HAP-1 (cell line): Measurements from ENCODE around the gene HSF5.
"Not testable (repeated sequence)": the region's sequence is repeated elsewhere in the genome, so short reads cannot be mapped to it uniquely, and the experiment has no call there.

Experiments used
- DNase-seq, 2 experiments: peaks; one replicate each; pipeline ENCODE4 v3.0.0-alpha.2; 2016 to 2020; ENCODE audit warnings: low spot score in 2 of 2
- H3K27me3 ChIP-seq: fragments of 250-450 bp; sonication (Bioruptor Pico); 2 replicates; pipeline ENCODE4 v1.5.1; 2020; ENCODE audit warnings: low read depth, mild to moderate bottlenecking, moderate library complexity
- H3K36me3 ChIP-seq: fragments of 250-450 bp; sonication (Bioruptor Pico); replicated peaks from 2 replicates; pipeline ENCODE4 v1.5.1; 2020; ENCODE audit warnings: mild to moderate bottlenecking
- H3K4me1 ChIP-seq: fragments of 250-450 bp; sonication (Bioruptor Pico); 2 replicates; pipeline ENCODE4 v1.5.1; 2020; ENCODE audit warnings: mild to moderate bottlenecking
- H3K4me3 ChIP-seq: fragments of 250-450 bp; sonication (Bioruptor Pico); 2 replicates; pipeline ENCODE4 v1.5.1; 2020; ENCODE audit warnings: mild to moderate bottlenecking, moderate library complexity
- H3K9me3 ChIP-seq: fragments of 250-450 bp; sonication (Bioruptor Pico); 2 replicates; pipeline ENCODE4 v1.5.1; 2020; ENCODE audit warnings: mild to moderate bottlenecking, moderate library complexity
- in situ Hi-C: fragments of 300-500 bp; cut with MboI; formaldehyde crosslinking; loops from 3 replicates; pipeline ENCODE4 v1.14.3; 2020; ENCODE audit warnings: low sequenced_read_pairs, inconsistent platforms, mixed read lengths

The HSF5 gene

DNA sequence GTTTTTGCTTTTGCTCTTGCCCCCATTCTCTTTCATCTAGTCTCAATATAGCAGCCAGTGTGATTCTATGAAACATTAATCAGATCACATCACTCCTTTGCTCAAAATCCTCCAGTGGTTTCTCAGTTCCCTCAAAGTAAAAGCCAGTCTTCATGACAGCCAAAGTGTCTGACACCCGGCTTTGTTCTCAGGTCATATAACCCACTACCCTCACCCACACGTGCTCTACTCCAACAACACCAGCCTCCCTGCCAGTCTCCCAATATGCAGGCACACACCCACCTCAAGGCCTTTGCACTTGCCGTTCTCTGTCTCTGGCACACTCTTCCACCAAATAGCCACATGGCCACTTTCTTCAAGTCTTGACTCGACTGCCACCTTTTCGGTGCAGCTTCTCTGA is 21.9 kb upstream of the HSF5 start:
- in situ Hi-C loops = no loop called here
- no peak for DNase-seq
- no peaks in the 10 kb centered on the region for H3K9me3 ChIP-seq
- H3K4me3 ChIP-seq = no peak overlapping the region
- H3K36me3 ChIP-seq = peaks cover 67% of the 10 kb centered on the region
- no peaks in the 10 kb centered on the region for H3K27me3 ChIP-seq
- H3K4me1 ChIP-seq = peaks cover 8% of the 10 kb centered on the region

DNA sequence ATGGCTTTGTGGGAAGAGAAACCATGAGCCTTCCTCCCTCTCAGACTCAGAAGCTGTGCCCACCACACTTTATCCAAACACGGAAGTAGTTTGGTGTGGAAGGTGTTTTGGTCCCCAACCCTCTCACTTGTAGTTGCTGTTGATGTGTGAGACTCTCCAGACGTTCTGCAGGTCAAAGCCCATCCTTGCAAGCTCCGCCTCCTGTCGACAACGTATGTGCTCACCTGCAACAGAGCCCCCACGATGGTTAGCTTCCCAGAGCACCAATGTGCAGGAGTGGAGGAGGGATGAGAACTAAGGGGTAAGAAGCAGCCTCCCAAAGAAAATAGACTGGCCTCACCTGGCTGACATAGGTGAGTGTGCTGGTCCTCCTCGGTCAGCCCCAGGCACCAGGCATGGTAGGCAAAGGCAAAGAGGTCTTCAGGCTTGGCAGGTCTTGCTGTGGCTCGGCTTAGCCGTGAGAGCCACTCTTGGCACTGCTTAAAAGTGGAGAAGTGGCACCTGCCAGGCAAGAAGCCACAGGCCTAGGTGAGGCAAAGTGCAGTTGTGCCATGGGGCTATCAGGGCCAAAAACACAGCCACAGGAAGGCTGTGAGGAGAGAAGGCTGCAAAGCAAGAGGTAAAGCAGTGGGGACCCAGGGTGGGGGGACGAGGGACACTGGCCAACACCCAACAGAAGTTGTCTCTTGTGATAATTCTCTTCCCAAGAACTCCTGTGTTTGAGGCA is 20.3 kb upstream of the HSF5 start:
- DNase-seq = no peak
- H3K36me3 ChIP-seq = peaks cover 83% of the 10 kb centered on the region
- in situ Hi-C loops = no loop called here
- no peaks in the 10 kb centered on the region for H3K9me3 ChIP-seq
- H3K27me3 ChIP-seq = no peaks in the 10 kb centered on the region
- peaks cover 4% of the 10 kb centered on the region for H3K4me1 ChIP-seq
- no peak overlapping the region for H3K4me3 ChIP-seq

DNA sequence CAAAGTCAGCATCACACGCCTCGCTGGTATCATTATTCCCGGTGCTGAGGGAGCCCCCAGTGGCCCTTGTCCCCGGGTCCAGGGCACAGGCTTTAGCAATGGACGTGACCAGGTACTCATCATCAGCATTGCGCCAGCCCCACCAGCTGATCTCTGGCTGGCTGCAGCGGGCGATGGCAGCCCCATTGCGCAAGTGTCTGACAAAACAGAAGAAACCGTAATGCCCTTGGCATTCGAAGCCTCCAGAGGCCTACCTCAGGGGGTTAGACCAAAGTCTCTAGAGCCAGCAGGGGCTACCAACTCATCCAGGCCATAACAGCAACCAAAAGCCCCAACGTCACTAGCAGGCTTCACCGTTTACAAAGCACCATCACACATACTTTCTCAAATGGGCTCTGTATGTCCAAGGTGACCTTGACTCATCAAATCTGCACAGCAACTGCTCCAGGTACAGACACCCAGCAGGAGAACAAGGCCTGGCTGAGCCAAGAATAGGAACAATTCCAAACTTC is 19.0 kb upstream of the HSF5 start:
- in situ Hi-C loops = no loop called here
- Histone ChIP-seq H3K27me3 (no peaks in the 10 kb centered on the region), H3K4me1 (no peaks in the 10 kb centered on the region), H3K36me3 (peaks cover 94% of the 10 kb centered on the region), H3K4me3 (no peak overlapping the region), H3K9me3 (no peaks in the 10 kb centered on the region)
- DNase-seq = no peak

DNA sequence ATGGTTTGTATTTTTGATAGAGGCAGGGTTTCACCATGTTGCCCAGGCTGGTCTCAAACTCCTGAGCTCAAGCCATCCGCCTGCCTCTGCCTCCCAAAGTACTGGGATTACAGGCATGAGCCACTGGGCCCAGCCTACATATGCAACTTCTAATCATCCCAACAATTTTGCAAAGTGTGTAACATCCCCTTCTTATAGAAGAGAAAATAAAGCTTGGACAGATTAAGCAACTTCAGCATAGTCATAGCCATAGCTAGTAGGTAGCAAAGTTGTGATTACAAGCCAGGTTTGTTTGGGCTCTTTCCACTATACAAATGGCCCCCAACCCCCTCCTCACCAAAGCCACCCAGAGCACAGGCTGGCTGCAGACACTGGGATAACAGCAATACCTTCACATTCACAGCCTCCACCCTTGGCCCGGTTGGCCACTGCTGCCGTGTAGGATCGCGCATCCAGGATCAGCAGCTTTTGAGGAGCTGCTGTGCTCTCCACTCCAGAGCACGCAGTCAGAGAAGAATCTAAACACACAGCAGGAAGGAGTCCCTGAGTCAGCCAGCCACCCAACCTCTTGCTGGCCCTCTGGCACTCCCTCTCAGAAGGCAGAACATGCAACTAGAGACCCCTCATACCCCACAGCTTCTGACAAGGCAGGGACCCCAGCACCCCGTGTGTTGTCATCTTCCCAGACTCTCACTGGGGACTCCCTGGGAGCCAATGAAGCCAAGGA is 18.3 kb upstream of the HSF5 start:
- no peaks in the 10 kb centered on the region for H3K27me3 ChIP-seq
- no peak overlapping the region for H3K4me3 ChIP-seq
- in situ Hi-C loops = no loop called here
- H3K9me3 ChIP-seq = no peaks in the 10 kb centered on the region
- H3K4me1 ChIP-seq = no peaks in the 10 kb centered on the region
- no peak for DNase-seq
- peaks cover 91% of the 10 kb centered on the region for H3K36me3 ChIP-seq

DNA sequence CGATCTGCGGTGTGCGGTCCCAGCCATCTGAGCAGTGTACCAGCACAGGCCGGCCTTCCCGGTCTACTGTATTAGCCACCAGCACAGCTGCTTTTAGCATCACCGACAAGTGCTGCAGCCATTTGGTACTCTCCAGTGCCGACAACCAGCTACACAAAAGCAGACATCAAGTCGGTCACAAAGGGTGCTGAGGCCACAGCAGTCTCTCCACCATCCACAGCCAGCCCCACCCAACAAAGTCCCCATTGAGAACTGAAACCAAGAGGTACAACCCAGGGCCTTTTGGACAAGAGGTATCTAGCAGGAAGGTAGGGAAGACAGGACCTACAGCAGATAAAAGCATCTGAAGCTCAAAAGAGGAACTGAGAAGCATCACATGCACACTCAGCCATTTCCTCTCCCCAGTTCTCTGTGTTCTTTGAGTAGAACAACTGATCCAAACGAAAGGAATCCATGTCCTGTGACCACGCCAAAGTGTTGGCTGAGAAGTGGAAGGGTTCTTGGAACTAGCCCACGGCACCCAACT is 16.7 kb upstream of the HSF5 start:
- in situ Hi-C loops = no loop called here

DNA sequence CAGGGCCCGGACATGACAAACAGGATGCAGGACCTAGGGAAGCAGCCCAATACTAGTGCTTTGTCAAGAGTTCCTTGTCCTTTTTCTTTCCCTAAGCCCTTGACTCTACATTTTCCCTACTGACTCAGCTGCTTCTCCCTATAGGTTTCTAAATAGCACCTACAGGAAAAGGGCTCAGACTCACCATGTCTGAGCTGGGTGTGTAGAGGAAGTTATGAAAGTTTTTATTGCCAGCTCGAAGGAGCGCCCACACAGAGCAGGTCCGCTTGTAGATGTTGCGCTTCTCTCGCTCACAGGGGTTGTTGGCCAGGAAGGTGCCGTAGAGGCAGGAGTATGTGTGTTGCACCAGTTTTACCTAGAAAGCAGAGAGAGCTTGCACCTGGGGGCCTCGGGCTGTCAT is 15.7 kb upstream of the HSF5 start:
- DNase-seq = no peak
- no peaks in the 10 kb centered on the region for H3K9me3 ChIP-seq
- no peak overlapping the region for H3K4me3 ChIP-seq
- H3K36me3 ChIP-seq = peaks cover 78% of the 10 kb centered on the region
- H3K27me3 ChIP-seq = no peaks in the 10 kb centered on the region
- in situ Hi-C loops = no loop called here
- no peaks in the 10 kb centered on the region for H3K4me1 ChIP-seq

More for the DNA sequence above, 16.7 kb upstream of the HSF5 start:
- no peaks in the 10 kb centered on the region for H3K4me1 ChIP-seq
- no peak for DNase-seq
- H3K36me3 ChIP-seq = peaks cover 87% of the 10 kb centered on the region
- no peaks in the 10 kb centered on the region for H3K9me3 ChIP-seq
- H3K27me3 ChIP-seq = no peaks in the 10 kb centered on the region
- no peak overlapping the region for H3K4me3 ChIP-seq

DNA sequence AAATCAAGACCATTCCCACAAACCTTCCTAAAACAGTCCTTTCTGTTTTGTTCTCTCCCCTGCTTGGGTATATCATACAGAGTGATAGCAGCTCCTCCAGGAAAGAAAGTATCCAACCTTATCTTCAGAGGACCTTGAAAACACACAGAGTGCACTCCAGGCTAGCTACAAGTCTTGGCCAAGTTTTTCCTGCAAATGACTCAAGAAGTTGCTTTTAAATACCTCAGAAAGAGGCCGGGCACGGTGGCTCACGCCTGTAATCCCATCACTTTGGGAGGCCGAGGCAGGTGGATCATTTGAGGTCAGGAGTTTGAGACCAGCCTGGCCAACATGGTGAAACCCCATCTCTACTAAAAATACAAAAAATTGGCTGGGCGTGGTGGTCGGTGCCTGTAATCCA is 14.9 kb upstream of the HSF5 start:
- H3K4me1 ChIP-seq, H3K9me3 ChIP-seq, H3K4me3 ChIP-seq, in situ Hi-C loops, DNase-seq, H3K27me3 ChIP-seq: not testable (repeated sequence)
- H3K36me3 ChIP-seq = peaks cover 71% of the 10 kb centered on the region

DNA sequence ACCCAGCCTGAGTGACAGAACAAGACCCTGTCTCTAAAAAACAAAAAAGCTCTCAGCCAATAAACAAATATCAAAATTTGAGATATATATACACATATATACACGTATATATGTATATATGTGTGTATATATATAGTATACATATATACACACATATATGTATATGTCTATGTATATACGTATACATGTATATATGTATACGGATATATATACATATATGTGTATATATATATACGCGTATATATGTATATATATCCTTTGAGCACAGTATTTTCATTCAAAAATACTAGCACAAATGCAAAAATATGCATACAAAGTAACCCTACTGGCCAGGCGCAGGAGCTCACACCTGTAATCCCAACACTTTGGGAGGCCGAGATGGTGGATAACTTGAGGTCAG is 13.2 kb upstream of the HSF5 start:
- Histone ChIP-seq H3K9me3 (no peaks in the 10 kb centered on the region), H3K36me3 (peaks cover 68% of the 10 kb centered on the region), H3K4me3 (no peak overlapping the region), H3K27me3 (no peaks in the 10 kb centered on the region), H3K4me1 (no peaks in the 10 kb centered on the region)
- no peak for DNase-seq
- in situ Hi-C loops = no loop called here

DNA sequence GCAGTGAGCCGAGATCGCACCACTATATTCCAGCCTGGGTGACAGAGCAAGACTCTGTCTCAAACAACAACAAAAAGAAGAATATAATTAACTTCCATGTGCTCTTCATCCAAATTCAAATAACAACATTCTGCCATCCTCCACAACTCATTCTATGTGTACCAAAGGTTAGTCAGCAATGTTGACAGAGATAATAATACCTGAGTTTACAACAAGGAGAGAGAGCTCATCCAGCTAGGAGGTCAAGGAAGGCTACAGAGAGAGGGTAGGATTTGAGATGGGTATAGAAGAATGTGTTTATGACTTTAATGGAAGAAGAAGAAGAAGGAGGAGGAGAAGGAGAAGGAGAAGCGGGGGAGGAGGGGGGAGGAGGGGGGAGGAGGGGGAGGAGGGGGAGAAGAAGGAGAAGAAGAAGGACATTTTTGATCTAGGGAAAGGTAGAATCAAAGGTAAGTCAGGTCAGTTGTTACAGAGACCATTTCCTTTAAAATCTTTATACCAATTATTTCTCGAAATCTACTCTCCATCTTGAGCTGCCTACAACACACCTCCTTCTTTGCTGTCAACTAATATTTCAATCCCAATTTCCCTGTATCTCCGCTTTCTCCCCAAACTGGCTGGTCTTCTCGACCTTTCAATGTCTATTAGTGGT is 10.1 kb upstream of the HSF5 start:
- no peaks in the 10 kb centered on the region for H3K4me1 ChIP-seq
- no peak for DNase-seq
- H3K9me3 ChIP-seq = no peaks in the 10 kb centered on the region
- in situ Hi-C loops = no loop called here
- no peak overlapping the region for H3K4me3 ChIP-seq
- peaks cover 63% of the 10 kb centered on the region for H3K36me3 ChIP-seq
- H3K27me3 ChIP-seq = no peaks in the 10 kb centered on the region

DNA sequence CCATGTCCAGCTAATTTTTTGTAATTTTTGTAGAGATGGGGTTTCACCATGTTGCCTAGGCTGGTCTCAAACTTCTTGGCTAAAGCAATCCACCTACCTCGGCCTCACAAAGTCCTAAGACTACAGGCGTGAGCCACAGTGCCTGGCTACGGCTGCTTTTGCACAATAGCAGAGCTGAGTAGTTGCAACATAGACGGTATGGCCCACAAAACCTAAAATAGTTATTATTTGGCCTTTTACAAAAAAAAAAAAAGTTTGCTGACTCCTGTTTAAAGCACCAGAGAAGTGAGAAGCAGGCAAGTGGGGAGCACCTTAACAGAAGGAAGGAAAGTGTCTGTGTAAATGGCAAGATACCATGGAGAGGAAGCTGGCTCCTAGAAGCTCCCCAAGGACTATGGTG is 5.3 kb upstream of the HSF5 start:
- H3K27me3 ChIP-seq = no peaks in the 10 kb centered on the region
- no peaks in the 10 kb centered on the region for H3K4me1 ChIP-seq
- peaks cover 78% of the 10 kb centered on the region for H3K36me3 ChIP-seq
- in situ Hi-C loops = no loop called here
- no peaks in the 10 kb centered on the region for H3K9me3 ChIP-seq
- no peak overlapping the region for H3K4me3 ChIP-seq
- no peak for DNase-seq

DNA sequence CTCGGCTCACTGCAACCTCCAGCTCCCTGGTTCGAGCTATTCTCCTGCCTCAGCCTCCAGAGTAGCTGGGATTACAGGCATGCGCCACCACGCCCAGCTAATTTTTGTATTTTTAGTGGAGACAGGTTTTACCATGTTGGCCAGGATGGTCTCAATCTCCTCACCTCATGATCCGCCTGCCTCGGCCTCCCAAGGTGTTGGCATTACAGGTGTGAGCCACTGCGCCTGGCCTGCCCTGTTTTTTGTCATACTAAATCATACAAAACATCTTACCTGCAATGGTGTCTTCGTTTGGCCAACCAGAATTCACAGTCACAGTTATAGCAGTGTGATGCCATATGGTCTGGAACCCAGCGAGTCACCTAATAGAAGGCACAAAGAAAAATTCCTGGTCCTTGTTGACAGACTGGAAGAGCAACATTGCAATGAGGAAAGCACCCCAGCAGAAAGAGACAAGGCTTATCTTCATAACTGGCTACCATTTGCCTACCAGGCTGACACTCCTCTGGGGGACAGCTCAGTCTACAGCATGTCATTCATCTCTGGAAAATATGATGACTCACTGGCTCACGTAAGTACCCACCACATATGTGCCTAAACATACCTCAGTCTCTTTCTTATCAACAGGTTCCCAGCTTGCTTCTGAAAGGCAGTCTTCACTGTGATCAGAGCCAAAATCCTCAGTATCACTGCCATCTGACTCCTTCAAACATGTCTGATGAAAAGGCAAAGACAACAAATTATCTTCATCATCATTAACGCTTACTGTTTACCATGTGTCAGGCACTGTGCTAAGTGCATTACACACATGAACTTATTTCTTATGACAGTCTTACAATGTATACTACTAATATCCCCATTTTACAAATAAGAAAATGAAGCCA is 4.3 kb upstream of the HSF5 start:
- Histone ChIP-seq H3K9me3 (no peaks in the 10 kb centered on the region), H3K4me3 (no peak overlapping the region), H3K4me1 (no peaks in the 10 kb centered on the region), H3K27me3 (no peaks in the 10 kb centered on the region), H3K36me3 (peaks cover 71% of the 10 kb centered on the region)
- no peak for DNase-seq
- in situ Hi-C loops = no loop called here

DNA sequence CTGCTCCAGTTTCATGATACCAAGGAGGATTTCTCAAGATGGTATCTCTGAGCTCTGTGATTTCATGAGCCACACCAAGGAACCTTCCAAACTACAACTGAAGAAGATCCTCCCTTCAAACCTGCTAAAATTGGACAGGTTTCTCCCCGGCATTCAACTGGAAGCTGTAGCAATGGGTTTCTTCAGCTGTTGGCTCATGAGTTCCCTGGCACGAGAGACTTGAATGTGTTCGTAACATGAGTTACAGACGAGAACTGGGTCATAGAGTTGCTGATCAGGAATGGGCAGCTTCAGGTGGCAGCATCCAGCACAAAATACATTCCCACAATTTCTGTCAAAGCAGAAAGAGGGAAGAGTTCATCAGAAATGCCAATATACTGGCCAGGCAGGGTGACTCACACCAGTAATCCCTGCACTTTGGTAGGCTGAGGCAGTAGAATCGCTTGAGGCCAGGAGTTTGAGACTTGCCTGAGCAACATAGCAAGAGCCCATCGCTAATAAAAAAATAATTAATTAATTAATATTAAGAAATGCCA is 3.4 kb upstream of the HSF5 start:
- Histone ChIP-seq H3K9me3 (no peaks in the 10 kb centered on the region), H3K4me1 (no peaks in the 10 kb centered on the region), H3K36me3 (peaks cover 65% of the 10 kb centered on the region), H3K4me3 (no peak overlapping the region), H3K27me3 (no peaks in the 10 kb centered on the region)
- DNase-seq = no peak
- in situ Hi-C loops = no loop called here

DNA sequence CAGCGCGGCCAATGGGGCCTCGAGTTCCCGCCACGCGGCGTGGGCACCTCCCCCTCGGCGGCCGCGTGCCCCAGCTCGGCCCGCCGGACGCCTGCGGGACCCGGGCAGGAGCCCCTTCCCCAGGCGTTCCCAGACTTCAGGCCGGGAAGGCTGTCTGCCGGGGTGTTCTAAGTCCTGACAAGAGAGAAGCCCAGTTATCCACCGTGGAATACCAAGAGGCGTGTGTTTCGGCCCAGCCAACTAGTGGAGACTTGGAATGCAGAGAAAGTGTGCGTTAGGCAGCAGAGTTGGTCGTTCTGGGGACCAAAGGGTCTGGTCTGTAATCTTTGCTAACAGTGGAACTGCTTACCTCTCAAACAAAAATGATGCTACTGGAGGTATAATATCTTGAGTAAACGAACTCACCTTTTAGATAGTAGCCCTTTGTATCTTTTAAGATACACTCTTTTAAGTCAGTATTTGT is 251 bp upstream of the HSF5 start:
- H3K4me1 ChIP-seq = no peaks in the 10 kb centered on the region
- no peak overlapping the region for H3K4me3 ChIP-seq
- DNase-seq = no peak
- H3K36me3 ChIP-seq = peaks cover 37% of the 10 kb centered on the region
- H3K27me3 ChIP-seq = no peaks in the 10 kb centered on the region
- in situ Hi-C loops = no loop called here
- H3K9me3 ChIP-seq = no peaks in the 10 kb centered on the region
